Loucy (cell line): Measurements from ENCODE around the gene ALKAL2.

ENCODE experiments used
- H2AFZ ChIP-seq: fragments of 200-600 bp; sonication (generic); 2 replicates; pipeline ENCODE4 v1.6.0; 2016; ENCODE audit warnings: antibody characterized with exemption, mild to moderate bottlenecking, low read length, moderate library complexity
- H3F3A ChIP-seq: fragments of 200-600 bp; 2 replicates; pipeline ENCODE4 v1.6.0; 2016; ENCODE audit warnings: antibody characterized with exemption, low read depth, mild to moderate bottlenecking
- H3K27me3 ChIP-seq: fragments of 200-600 bp; sonication (generic); 2 replicates; pipeline ENCODE4 v1.6.1; 2014; ENCODE audit warnings: low read length, mild to moderate bottlenecking; ENCODE audit not compliant: insufficient read depth, poor library complexity, severe bottlenecking
- H3K36me3 ChIP-seq: fragments of 200-600 bp; sonication (generic); 2 replicates; pipeline ENCODE4 v1.6.1; 2016; ENCODE audit warnings: low read length; ENCODE audit not compliant: insufficient read depth
- H3K4me1 ChIP-seq: fragments of 200-600 bp; sonication (generic); 2 replicates; pipeline ENCODE4 v1.5.1; 2014; ENCODE audit warnings: low read length, mild to moderate bottlenecking; ENCODE audit not compliant: insufficient read depth, poor library complexity, severe bottlenecking
- H3K4me2 ChIP-seq: fragments of 200-600 bp; sonication (generic); 2 replicates; pipeline ENCODE4 v1.6.0; 2014; ENCODE audit warnings: antibody characterized with exemption, low read length, low read depth, mild to moderate bottlenecking; ENCODE audit not compliant: poor library complexity, severe bottlenecking
- H3K4me3 ChIP-seq: fragments of 200-600 bp; sonication (generic); 2 replicates; pipeline ENCODE4 v1.5.1; 2014; ENCODE audit warnings: low read length, mild to moderate bottlenecking, mixed read lengths; ENCODE audit not compliant: poor library complexity, severe bottlenecking
- H3K79me2 ChIP-seq: fragments of 200-600 bp; sonication (generic); 2 replicates; pipeline ENCODE4 v1.6.1; 2014; ENCODE audit warnings: low read length; ENCODE audit not compliant: insufficient read depth
- H3K9ac ChIP-seq: fragments of 200-600 bp; sonication (generic); 2 replicates; pipeline ENCODE4 v1.6.0; 2014; ENCODE audit warnings: mild to moderate bottlenecking, low read depth, low read length, moderate library complexity; ENCODE audit not compliant: poor library complexity, severe bottlenecking
- H3K9me2 ChIP-seq: fragments of 200-600 bp; sonication (generic); replicated peaks from 2 replicates; pipeline ENCODE4 v1.6.1; 2016; ENCODE audit warnings: low read depth, low read length, mixed read lengths
- H3K9me3 ChIP-seq: fragments of 200-600 bp; sonication (generic); 2 replicates; pipeline ENCODE4 v1.6.1; 2014; ENCODE audit warnings: mild to moderate bottlenecking, antibody characterized with exemption, low read length, low read depth; ENCODE audit not compliant: insufficient read depth
- H4K20me1 ChIP-seq: fragments of 200-600 bp; sonication (generic); 2 replicates; pipeline ENCODE4 v1.6.0; 2014; ENCODE audit warnings: antibody characterized with exemption, low read length, mild to moderate bottlenecking; ENCODE audit not compliant: insufficient read depth, poor library complexity, severe bottlenecking
- CTCF ChIP-seq: fragments of 200-600 bp; sonication (generic); conservative IDR thresholded peaks from 2 replicates; pipeline ENCODE4 v1.5.1; 2014; ENCODE audit warnings: mild to moderate bottlenecking, antibody characterized with exemption, low read length
- EZH2phosphoT487 ChIP-seq: fragments of 200-600 bp; IDR thresholded peaks from 2 replicates; pipeline ENCODE4 v1.6.1; 2018; ENCODE audit warnings: antibody characterized with exemption, mild to moderate bottlenecking, moderate library complexity, borderline replicate concordance

Gene ALKAL2

GRCh38 chr2:322326-322725, 34.4 kb upstream of the ALKAL2 start:
- no peaks in the 10 kb centered on the region for H3K36me3 ChIP-seq
- H3K4me3 ChIP-seq: no peak overlapping the region
- TF ChIP-seq CTCF (no peak), EZH2phosphoT487 (no peak)
- no peaks in the 10 kb centered on the region for H3K27me3 ChIP-seq
- no peak overlapping the region for H3K9ac ChIP-seq
- H3K4me1 ChIP-seq: no peaks in the 10 kb centered on the region
- H3K79me2 ChIP-seq: no peaks in the 10 kb centered on the region
- no peaks in the 10 kb centered on the region for H3F3A ChIP-seq
- no peak overlapping the region for H2AFZ ChIP-seq
- H3K9me2 ChIP-seq: no peaks in the 10 kb centered on the region
- H4K20me1 ChIP-seq: no peaks in the 10 kb centered on the region
- no peak overlapping the region for H3K4me2 ChIP-seq
- H3K9me3 ChIP-seq: no peaks in the 10 kb centered on the region; the same call in 1 of the 2 replicates

- Histone ChIP-seq H3K27me3 (no peaks in the 10 kb centered on the region), H3K36me3 (no peaks in the 10 kb centered on the region), H3F3A (no peaks in the 10 kb centered on the region), H2AFZ (no peak overlapping the region), H3K4me2 (no peak overlapping the region), H3K9me2 (no peaks in the 10 kb centered on the region), H4K20me1 (no peaks in the 10 kb centered on the region), H3K4me3 (no peak overlapping the region), H3K9me3 (no peaks in the 10 kb centered on the region; the same call in 1 of the 2 replicates), H3K4me1 (no peaks in the 10 kb centered on the region), H3K9ac (no peak overlapping the region), H3K79me2 (no peaks in the 10 kb centered on the region)
- TF ChIP-seq EZH2phosphoT487 (no peak), CTCF (no peak)
Observed at GRCh38 chr2:320561-320960, 32.7 kb upstream of the ALKAL2 start.

- no peaks in the 10 kb centered on the region for H3K79me2 ChIP-seq
- H3K36me3 ChIP-seq: no peaks in the 10 kb centered on the region
- H3K9me2 ChIP-seq: no peaks in the 10 kb centered on the region
- no peak overlapping the region for H3K9ac ChIP-seq
- no peaks in the 10 kb centered on the region for H3F3A ChIP-seq
- no peak overlapping the region for H2AFZ ChIP-seq
- H3K27me3 ChIP-seq: no peaks in the 10 kb centered on the region
- no peak overlapping the region for H3K4me3 ChIP-seq
- no peak overlapping the region for H3K4me2 ChIP-seq
- no peak for TF ChIP-seq EZH2phosphoT487
- no peak for TF ChIP-seq CTCF
- no peaks in the 10 kb centered on the region for H3K4me1 ChIP-seq
- no peaks in the 10 kb centered on the region; the same call in 1 of the 2 replicates for H3K9me3 ChIP-seq
- no peaks in the 10 kb centered on the region for H4K20me1 ChIP-seq
Observed at GRCh38 chr2:319059-319600, 31.2 kb upstream of the ALKAL2 start.
